NCI-H748 (cell line): ENCODE results near the gene SPTLC3.

Source experiments
- DNase-seq: peaks from one replicate; lab custom pipeline; 2025; ENCODE audit not compliant: unreplicated experiment; lab: John Stamatoyannopoulos, UW

The SPTLC3 gene

GRCh38 chr20:13089950-13090469 is 81.2 kb downstream of the SPTLC3 start:
- DNase-seq, result no peak

- no peak for DNase-seq
Measured at GRCh38 chr20:13092111-13092510, 83.3 kb downstream of the SPTLC3 start.

GRCh38 chr20:13094976-13095375 is 86.2 kb downstream of the SPTLC3 start:
- DNase-seq, result no peak

GRCh38 chr20:13098720-13099355 is 90.1 kb downstream of the SPTLC3 start:
- no peak for DNase-seq

GRCh38 chr20:13099676-13100075 is 90.9 kb downstream of the SPTLC3 start:
- DNase-seq, result no peak

GRCh38 chr20:13101276-13101675 is 92.5 kb downstream of the SPTLC3 start:
- no peak for DNase-seq

- DNase-seq, result no peak
Measured at GRCh38 chr20:13101706-13102105, 92.9 kb downstream of the SPTLC3 start.

GRCh38 chr20:13102237-13102636 is 93.5 kb downstream of the SPTLC3 start:
- DNase-seq, result no peak

- DNase-seq, result peak; percentile 60
Measured at GRCh38 chr20:13102694-13103093, 93.9 kb downstream of the SPTLC3 start.

- no peak for DNase-seq
Measured at GRCh38 chr20:13105039-13105438, 96.3 kb downstream of the SPTLC3 start.

- peak; percentile 68 for DNase-seq
Measured at GRCh38 chr20:13105864-13106457, 97.2 kb downstream of the SPTLC3 start.

- DNase-seq, result no peak
Measured at GRCh38 chr20:13109658-13110057, 100.9 kb downstream of the SPTLC3 start.

- DNase-seq, result no peak
Measured at GRCh38 chr20:13110796-13111195, 102.0 kb downstream of the SPTLC3 start.

- DNase-seq, result peak; percentile 43
Measured at GRCh38 chr20:13111249-13111911, 102.6 kb downstream of the SPTLC3 start.

GRCh38 chr20:13113731-13114130 is 105.0 kb downstream of the SPTLC3 start:
- DNase-seq, result no peak

GRCh38 chr20:13117200-13117599 is 108.4 kb downstream of the SPTLC3 start:
- DNase-seq, result no peak

- no peak for DNase-seq
Measured at GRCh38 chr20:13118676-13119075, 109.9 kb downstream of the SPTLC3 start.

GRCh38 chr20:13119583-13119982 is 110.8 kb downstream of the SPTLC3 start:
- DNase-seq, result peak; percentile 88

- no peak for DNase-seq
Measured at GRCh38 chr20:13120471-13120870, 111.7 kb downstream of the SPTLC3 start.

GRCh38 chr20:13121840-13122515 is 113.2 kb downstream of the SPTLC3 start:
- peak; percentile 22 for DNase-seq

- DNase-seq, result no peak
Measured at GRCh38 chr20:13125486-13125885, 116.7 kb downstream of the SPTLC3 start.

GRCh38 chr20:13128173-13128572 is 119.4 kb downstream of the SPTLC3 start:
- no peak for DNase-seq
